HCT116 (cell line): ENCODE data around the gene GALM. TPM values are rescaled to one million over a fixed set of nuclear protein-coding genes. Genes with fewer than 3 reads are reported as not detected.

Experiments
- ATAC-seq: fragments of 200-7000 bp; cut with Tn5 transposase; 2 replicates; pipeline ENCODE4 v1.9.1; 2020; ENCODE audit warnings: mild to moderate bottlenecking, moderate library complexity
- BruUV-seq: library from RNA; stranded (reverse); fragments of 400-500 nt; replicated peaks from 2 replicates; lab custom pipeline; 2021; lab: Mats Ljungman, UMichigan
- CTCF ChIA-PET: fragments of 300-600 bp; sonication (Branson Sonifier 250); formaldehyde crosslinking; loops from one replicate; lab custom pipeline; 2021; ENCODE audit warnings: antibody characterized with exemption; lab: Charles Lee
- POLR2A ChIA-PET: fragments of 300-600, 350-600 bp; sonication (Branson Sonifier 250); formaldehyde crosslinking; loops from one replicate; lab custom pipeline; 2021; ENCODE audit warnings: antibody characterized with exemption; lab: Charles Lee
- RAD21 ChIA-PET, 2 experiments: fragments of 300-600 bp; sonication (Branson Sonifier 250); formaldehyde crosslinking; loops; one replicate each; lab custom pipeline; 2023; ENCODE audit warnings: low total read pairs in 2 of 2; ENCODE audit not compliant: uncharacterized antibody in 2 of 2, unreplicated experiment in 2 of 2, low non-redundant PET in 1 of 2; lab: Charles Lee
- DNase-seq: peaks from one replicate; pipeline ENCODE4 v3.0.0-alpha.2; 2010; ENCODE audit warnings: low read depth, low spot score
- H2AFZ ChIP-seq: fragments of 200-600 bp; shearing (Covaris generic), sonication (generic); 2 replicates; pipeline ENCODE4 v1.6.1; 2017; ENCODE audit warnings: low read depth, mixed run types, mixed read lengths, antibody characterized with exemption, low read length; ENCODE audit not compliant: poor library complexity, severe bottlenecking
- H3K27ac ChIP-seq: 2 replicates; pipeline ENCODE4 v1.5.1; 2012; ENCODE audit warnings: low read depth, low read length
- H3K27me3 ChIP-seq: fragments of 200-600 bp; sonication (generic); 2 replicates; pipeline ENCODE4 v1.6.1; 2016; ENCODE audit warnings: mixed run types, low read length, mixed read lengths; ENCODE audit not compliant: insufficient read depth
- H3K36me3 ChIP-seq, 2 experiments: fragments of 200-500 bp in 1 of 2; fragments of 200-600 bp in 1 of 2; sonication (Bioruptor generic) in 1 of 2; sonication (generic) in 1 of 2; 2 replicates each; pipeline versions ENCODE4 v1.5.1 to v1.6.1; 2014 to 2016; ENCODE audit warnings: low read length in 2 of 2, inconsistent platforms in 1 of 2, mixed read lengths in 1 of 2, mixed run types in 1 of 2; ENCODE audit not compliant: insufficient read depth in 2 of 2, control insufficient read depth in 1 of 2
- H3K4me1 ChIP-seq, 2 experiments: fragments of 200-600 bp in 1 of 2; sonication (generic) in 1 of 2; 2 replicates each; pipeline versions ENCODE4 v1.5.1 to v1.6.1; 2012 to 2017; ENCODE audit warnings: low read length in 2 of 2, inconsistent platforms in 1 of 2, mild to moderate bottlenecking in 1 of 2, mixed read lengths in 1 of 2, mixed run types in 1 of 2, moderate library complexity in 1 of 2; ENCODE audit not compliant: insufficient read depth in 2 of 2, control insufficient read depth in 1 of 2
- H3K4me2 ChIP-seq: fragments of 200-600 bp; sonication (generic); 2 replicates; pipeline ENCODE4 v1.6.1; 2017; ENCODE audit warnings: mixed run types, low read length, mixed read lengths
- H3K4me3 ChIP-seq, 2 experiments: fragments of 200-600 bp in 1 of 2; sonication (generic) in 1 of 2; replicated peaks in 1 of 2; 2 replicates each; pipeline ENCODE4 v1.5.1; 2011 to 2016; ENCODE audit warnings: low read length in 2 of 2, control low read depth in 1 of 2, low read depth in 1 of 2, mild to moderate bottlenecking in 1 of 2, mixed read lengths in 1 of 2, mixed run types in 1 of 2
- H3K79me2 ChIP-seq: fragments of 200-600 bp; sonication (generic); 2 replicates; pipeline ENCODE4 v1.6.1; 2017; ENCODE audit warnings: mild to moderate bottlenecking, mixed run types, low read length, moderate library complexity, mixed read lengths; ENCODE audit not compliant: insufficient read depth
- H3K9ac ChIP-seq: fragments of 200-600 bp; sonication (generic); 2 replicates; pipeline ENCODE4 v1.6.1; 2016; ENCODE audit warnings: low read length, mixed read lengths
- H3K9me2 ChIP-seq: fragments of 200-600 bp; sonication (generic), shearing (Covaris generic); 2 replicates; pipeline ENCODE4 v1.6.1; 2017; ENCODE audit warnings: mixed run types, mild to moderate bottlenecking, moderate library complexity; ENCODE audit not compliant: insufficient read depth
- H3K9me3 ChIP-seq, 2 experiments: fragments of 200-500 bp in 1 of 2; fragments of 200-600 bp in 1 of 2; sonication (Bioruptor generic) in 1 of 2; sonication (generic) in 1 of 2; 2 replicates each; pipeline ENCODE4 v1.6.1; 2014 to 2017; ENCODE audit warnings: low read length in 2 of 2, mixed read lengths in 2 of 2, inconsistent platforms in 1 of 2, low read depth in 1 of 2, mild to moderate bottlenecking in 1 of 2, mixed run types in 1 of 2, moderate library complexity in 1 of 2; ENCODE audit not compliant: control insufficient read depth in 1 of 2, insufficient read depth in 1 of 2
- H4K20me1 ChIP-seq: fragments of 200-600 bp; sonication (generic), shearing (Covaris generic); 2 replicates; pipeline ENCODE4 v1.6.1; 2017; ENCODE audit warnings: mixed run types, mild to moderate bottlenecking, moderate library complexity; ENCODE audit not compliant: insufficient read depth
- CEBPB ChIP-seq: IDR thresholded peaks from 2 replicates; pipeline ENCODE4 v1.6.1; 2012; ENCODE audit warnings: low read depth
- EZH2phosphoT487 ChIP-seq: fragments of 200-600 bp; IDR thresholded peaks from 2 replicates; pipeline ENCODE4 v1.6.1; 2018; ENCODE audit warnings: antibody characterized with exemption, borderline replicate concordance
- SIN3A ChIP-seq: IDR thresholded peaks from 2 replicates; pipeline ENCODE4 v1.6.1; 2012; ENCODE audit warnings: low read depth
- SP1 ChIP-seq: IDR thresholded peaks from 2 replicates; pipeline ENCODE4 v1.6.1; 2012; ENCODE audit warnings: low read depth
- ZFX ChIP-seq: fragments of 450-650 bp; IDR thresholded peaks from 2 replicates; pipeline ENCODE4 v1.6.1; 2017
- intact Hi-C: fragments of 100-400 bp; cut with micrococcal nuclease; formaldehyde crosslinking; loops from 2 replicates; pipeline ENCODE4 v1.10.0; 2022
- total RNA-seq: library from RNA; stranded (reverse); gene quantifications from one replicate; pipeline ENCODE4 v1.2.1, GENCODE V29; 2021; ENCODE audit not compliant: unreplicated experiment
- TF ChIP-seq, protein P1 (sequence below), 3 experiments: fragments of 200-600 bp in 1 of 3; sonication (generic) in 1 of 3; IDR thresholded peaks in 2 of 3; conservative IDR thresholded peaks in 1 of 3; 2 replicates each; pipeline ENCODE4 v1.5.1; 2012 to 2017; ENCODE audit warnings: low read depth in 2 of 3, low read length in 2 of 3, antibody characterized with exemption in 1 of 3, borderline replicate concordance in 1 of 3, control low read depth in 1 of 3, mild to moderate bottlenecking in 1 of 3, mixed read lengths in 1 of 3, mixed run types in 1 of 3, moderate library complexity in 1 of 3; ENCODE audit not compliant: insufficient read depth in 1 of 3

The GALM gene
- total RNA-seq, 1 experiment from 2014 or later: 10.2 TPM

DNA sequence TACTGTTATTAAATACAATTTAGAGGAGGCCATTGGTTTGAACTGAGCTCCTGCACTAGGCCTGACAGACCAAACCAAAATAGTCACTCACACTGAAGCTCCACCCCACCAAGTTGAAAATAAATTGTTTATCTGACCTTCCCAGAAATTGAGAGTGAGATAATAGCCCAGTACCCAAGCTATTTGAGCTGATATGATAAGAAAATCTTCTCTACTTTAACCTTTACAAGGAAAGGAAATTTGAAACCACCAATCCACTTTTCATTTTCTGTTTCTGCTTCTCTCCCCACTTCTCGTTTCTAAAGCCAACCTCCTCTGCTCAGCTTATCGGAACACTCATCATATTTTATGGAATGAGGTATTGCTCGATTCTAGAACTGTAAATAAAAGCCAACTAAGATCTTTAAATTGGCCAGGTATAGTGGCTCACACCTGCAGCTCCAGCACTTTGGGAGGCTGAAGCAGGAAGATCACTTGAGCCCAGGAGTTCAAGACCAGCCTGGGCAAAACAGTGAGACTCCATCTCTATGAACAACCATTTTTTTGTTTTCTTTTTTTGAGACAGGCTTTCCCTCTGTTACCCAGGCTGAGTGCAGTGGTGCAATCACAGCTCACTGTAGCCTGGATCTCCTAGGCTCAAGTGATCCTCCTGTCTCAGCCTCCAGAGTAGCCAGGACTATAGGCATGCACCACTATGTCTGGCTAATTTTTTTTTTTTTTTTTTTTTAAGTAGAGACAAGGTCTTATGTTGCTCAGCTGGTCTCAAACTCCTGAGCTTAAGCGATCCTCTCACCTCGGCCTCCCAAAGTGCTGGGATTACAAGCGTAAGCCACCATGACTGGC, 13.3 kb upstream of the GALM start:
- H2AFZ ChIP-seq: no peak overlapping the region
- H3K9me2 ChIP-seq: no peaks in the 10 kb centered on the region
- ChIA-PET CTCF (no interaction called here), POLR2A (no interaction called here), RAD21 (no interaction called here)
- no peak overlapping the region for H3K4me3 ChIP-seq
- H3K27me3 ChIP-seq: no peaks in the 10 kb centered on the region
- no peak overlapping the region for H3K4me2 ChIP-seq
- TF ChIP-seq ZFX (no peak), SIN3A (no peak), CEBPB (no peak)
- H3K27ac ChIP-seq: no peak overlapping the region
- H3K36me3 ChIP-seq: no peaks in the 10 kb centered on the region
- H3K79me2 ChIP-seq: no peaks in the 10 kb centered on the region
- intact Hi-C loops: no loop called here
- H3K9ac ChIP-seq: no peak overlapping the region
- H4K20me1 ChIP-seq: no peaks in the 10 kb centered on the region
- no TSS peak for BruUV-seq
- ATAC-seq: no peak
- no peak for DNase-seq
- no peaks in the 10 kb centered on the region for H3K4me1 ChIP-seq
- no peaks in the 10 kb centered on the region for H3K9me3 ChIP-seq

DNA sequence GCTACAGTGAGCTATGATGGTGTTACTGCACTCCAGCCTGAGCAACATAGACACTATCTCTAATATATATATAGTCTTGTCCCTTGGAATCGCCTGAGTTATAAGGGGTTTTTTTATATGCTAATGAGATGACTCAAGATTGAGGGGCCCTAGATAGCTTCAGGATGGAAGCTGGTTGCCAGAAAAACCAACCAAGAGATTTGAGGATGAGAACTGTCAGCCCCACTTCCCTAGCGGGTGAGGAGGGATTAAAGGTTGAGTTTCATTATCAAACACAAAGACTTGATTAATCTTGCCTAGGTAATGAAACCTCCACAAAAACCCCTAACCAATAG, 12.6 kb upstream of the GALM start:
- POLR2A ChIA-PET: no interaction called here
- TF ChIP-seq EZH2phosphoT487 (no peak), SIN3A (no peak), SP1 (no peak)
- TF ChIP-seq, protein P1, sequence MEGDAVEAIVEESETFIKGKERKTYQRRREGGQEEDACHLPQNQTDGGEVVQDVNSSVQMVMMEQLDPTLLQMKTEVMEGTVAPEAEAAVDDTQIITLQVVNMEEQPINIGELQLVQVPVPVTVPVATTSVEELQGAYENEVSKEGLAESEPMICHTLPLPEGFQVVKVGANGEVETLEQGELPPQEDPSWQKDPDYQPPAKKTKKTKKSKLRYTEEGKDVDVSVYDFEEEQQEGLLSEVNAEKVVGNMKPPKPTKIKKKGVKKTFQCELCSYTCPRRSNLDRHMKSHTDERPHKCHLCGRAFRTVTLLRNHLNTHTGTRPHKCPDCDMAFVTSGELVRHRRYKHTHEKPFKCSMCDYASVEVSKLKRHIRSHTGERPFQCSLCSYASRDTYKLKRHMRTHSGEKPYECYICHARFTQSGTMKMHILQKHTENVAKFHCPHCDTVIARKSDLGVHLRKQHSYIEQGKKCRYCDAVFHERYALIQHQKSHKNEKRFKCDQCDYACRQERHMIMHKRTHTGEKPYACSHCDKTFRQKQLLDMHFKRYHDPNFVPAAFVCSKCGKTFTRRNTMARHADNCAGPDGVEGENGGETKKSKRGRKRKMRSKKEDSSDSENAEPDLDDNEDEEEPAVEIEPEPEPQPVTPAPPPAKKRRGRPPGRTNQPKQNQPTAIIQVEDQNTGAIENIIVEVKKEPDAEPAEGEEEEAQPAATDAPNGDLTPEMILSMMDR (IDR thresholded peaks at IDR 0.05 in 2 of 3, conservative IDR thresholded peaks at IDR 0.05 in 1 of 3; ENCODE audit: borderline replicate concordance in 1 of 3, insufficient read depth in 1 of 3, low read depth in 2 of 3, low read length in 2 of 3): no peak

More for the DNA sequence above, 12.6 kb upstream of the GALM start:
- no peak overlapping the region for H3K4me3 ChIP-seq
- no peak overlapping the region for H2AFZ ChIP-seq
- BruUV-seq: no TSS peak
- ChIA-PET CTCF (no interaction called here), RAD21 (no interaction called here)
- no peaks in the 10 kb centered on the region for H3K9me3 ChIP-seq
- no peak overlapping the region for H3K27ac ChIP-seq
- no peaks in the 10 kb centered on the region for H3K9me2 ChIP-seq
- H3K79me2 ChIP-seq: no peaks in the 10 kb centered on the region
- no peaks in the 10 kb centered on the region for H3K36me3 ChIP-seq
- H4K20me1 ChIP-seq: no peaks in the 10 kb centered on the region
- no peak overlapping the region for H3K4me2 ChIP-seq
- H3K4me1 ChIP-seq: no peaks in the 10 kb centered on the region
- intact Hi-C loops: no loop called here
- ATAC-seq: no peak
- DNase-seq: no peak
- H3K27me3 ChIP-seq: no peaks in the 10 kb centered on the region
- H3K9ac ChIP-seq: no peak overlapping the region
